Measurements from ENCODE around the gene DACT3.
A peak's percentile ranks its signal among the peaks of the same experiment; 100 is the strongest.

DACT3 gene, protein sequence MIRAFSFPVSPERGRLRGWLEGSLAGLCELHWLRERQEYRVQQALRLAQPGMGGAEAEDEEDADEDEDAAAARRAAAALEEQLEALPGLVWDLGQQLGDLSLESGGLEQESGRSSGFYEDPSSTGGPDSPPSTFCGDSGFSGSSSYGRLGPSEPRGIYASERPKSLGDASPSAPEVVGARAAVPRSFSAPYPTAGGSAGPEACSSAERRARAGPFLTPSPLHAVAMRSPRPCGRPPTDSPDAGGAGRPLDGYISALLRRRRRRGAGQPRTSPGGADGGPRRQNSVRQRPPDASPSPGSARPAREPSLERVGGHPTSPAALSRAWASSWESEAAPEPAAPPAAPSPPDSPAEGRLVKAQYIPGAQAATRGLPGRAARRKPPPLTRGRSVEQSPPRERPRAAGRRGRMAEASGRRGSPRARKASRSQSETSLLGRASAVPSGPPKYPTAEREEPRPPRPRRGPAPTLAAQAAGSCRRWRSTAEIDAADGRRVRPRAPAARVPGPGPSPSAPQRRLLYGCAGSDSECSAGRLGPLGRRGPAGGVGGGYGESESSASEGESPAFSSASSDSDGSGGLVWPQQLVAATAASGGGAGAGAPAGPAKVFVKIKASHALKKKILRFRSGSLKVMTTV

DNA sequence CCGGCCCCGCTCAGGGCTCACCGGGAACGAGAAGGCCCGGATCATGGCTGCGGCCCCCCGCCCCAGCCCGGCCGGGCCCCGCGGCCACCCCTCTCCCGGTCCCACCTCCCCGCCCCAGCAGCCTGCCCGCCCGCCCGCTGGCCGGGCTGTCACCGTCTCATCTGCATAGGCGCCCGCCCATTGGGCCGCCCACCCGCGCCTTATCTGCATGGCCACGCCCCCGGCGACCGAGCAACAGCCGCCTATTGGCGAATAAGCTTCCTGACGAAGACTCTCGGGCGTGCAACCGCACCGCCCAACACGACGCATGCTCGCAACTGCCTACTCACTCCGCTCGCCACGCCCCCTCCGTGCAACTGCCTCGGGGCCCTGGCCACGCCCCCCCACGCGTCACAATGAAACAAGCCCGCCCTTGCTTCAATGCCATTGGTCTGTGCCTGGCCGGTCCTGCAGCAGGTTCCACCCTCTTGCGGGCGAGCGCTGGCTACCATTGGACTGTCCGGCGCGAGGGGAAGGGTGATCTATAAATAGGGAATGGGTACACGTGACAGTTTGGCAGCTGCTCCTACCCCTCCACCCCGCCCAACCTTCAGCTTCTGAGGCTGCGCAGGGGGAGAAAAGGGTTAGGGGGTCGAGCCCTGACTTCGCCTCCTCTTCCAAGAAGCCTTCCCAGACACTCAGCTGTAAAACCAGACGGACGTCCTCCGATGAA, at the start of gene DACT3:
DACT3 (minus strand) TSS at position 163 of the 712 bp plus-strand sequence; CDS start at position 45, 118 bp downstream.
- DNase-seq, result peak; percentile 100

DNA sequence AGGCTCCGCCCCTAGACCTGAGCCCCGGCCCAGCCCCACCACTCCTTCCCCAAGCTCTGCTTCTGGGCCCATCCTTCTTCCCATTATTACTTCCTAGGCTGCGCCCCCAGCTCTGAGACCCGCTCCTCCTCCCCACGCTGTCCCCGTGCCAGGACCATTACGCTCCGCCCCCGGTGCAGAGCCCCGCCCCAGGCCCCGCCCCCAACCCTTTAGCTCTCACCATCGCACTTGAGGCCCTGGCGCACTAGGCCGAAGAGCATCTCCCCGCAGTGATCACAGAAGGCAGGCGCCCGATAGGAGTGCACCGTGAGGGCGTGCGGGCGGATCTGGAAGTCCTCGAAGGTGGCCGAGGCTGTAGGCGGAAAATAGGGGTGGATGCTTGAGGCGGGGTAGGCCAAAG, 49.7 kb upstream of the DACT3 start:
- no peak for DNase-seq

DNA sequence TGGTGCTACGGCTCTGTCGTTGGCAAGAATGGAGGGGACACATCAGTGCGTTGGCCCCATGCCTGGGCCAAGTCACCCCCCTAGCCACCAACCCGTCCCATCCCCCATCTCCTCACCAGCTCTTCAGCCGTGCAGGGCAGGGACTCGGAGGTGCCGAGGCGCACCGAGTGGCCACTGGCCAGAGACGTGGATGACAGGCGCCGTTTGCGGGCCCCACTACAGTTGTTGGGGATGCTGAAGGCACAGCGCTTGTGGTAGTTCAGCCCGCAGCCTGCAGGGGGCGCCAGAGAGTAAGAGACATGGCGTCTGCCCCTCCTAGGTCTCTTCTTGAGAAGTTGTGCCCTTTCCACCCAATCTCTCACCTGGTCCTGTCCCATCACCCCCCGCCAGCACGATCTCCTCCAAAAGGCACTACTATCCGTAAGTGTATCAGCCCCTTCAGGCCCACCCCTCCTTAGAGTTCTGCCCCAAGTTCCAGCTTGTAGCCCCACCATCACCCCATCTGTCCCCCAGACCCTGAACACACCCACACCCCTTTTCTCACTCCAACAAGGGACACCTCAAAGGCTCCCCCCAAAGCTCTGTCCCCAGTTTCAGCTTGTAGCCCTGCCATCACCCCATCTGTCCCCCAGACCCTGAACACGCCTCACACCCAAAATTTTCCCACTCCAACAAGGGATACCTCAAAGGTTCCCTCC, 43.5 kb upstream of the DACT3 start:
- DNase-seq, result peak; percentile 99

DNA sequence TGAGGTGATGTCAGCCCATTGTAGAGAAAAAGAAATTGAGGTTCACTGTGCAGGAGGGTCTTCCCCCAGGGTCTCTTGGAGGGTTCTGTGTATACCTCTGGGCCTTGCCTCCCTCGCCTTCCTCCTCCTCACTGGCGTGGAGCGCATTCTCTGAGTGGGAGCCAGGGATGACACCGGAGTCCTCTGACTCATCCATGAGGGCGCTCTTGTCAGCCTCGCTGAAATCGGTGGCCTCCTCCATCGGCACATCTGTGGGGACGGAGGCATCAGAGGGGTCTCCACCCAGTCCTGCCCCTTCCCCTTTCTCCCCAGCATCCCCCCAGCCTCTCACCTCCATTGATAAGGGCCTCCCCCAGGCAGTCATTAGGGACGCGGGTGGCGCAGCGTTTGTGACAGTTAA, 39.7 kb upstream of the DACT3 start:
- DNase-seq, result no peak

DNA sequence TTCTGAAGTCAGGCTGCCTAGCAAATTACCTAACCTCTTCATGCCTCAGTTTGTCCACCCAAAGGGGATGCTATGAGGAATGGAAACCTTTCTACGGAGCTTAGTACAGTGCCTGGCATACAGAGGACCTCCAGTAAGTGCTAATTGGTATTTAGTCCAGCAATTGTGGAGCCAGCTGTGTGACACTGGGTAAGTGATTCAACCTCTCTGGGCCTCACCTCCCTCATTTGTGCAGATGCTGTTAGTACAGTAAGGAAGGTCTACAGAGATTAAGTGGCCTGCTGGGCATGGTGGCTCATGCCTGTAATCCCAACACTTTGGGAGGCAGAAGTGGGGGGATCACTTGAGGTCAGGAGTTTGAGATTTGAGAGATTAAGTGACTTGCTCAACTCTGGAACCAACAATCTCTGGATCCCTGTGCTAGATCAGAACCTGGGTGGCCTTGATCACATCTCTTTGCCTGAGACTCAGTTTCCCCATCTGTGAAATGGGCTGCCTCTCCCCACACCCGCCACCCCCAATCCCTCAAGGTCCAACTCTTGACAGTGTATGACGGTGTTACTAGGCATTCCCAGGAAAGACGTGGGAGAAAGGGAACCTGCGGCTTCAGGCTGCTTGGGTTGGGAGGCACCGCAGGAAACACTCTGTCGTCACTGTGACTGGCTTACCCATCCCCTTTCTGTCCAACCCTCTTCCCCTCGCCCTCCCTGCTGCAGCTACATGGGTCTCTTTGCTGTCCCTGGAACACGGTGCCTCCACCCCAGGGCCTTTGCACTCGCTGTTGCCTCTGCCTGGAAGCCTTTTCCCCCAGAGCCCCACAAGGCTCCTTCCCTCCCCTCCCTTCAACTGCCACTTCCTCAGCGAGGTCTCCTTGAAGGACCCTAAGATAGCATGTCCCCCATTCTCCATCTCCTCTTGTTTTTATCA, 37.7 kb upstream of the DACT3 start:
- no peak for DNase-seq

DNA sequence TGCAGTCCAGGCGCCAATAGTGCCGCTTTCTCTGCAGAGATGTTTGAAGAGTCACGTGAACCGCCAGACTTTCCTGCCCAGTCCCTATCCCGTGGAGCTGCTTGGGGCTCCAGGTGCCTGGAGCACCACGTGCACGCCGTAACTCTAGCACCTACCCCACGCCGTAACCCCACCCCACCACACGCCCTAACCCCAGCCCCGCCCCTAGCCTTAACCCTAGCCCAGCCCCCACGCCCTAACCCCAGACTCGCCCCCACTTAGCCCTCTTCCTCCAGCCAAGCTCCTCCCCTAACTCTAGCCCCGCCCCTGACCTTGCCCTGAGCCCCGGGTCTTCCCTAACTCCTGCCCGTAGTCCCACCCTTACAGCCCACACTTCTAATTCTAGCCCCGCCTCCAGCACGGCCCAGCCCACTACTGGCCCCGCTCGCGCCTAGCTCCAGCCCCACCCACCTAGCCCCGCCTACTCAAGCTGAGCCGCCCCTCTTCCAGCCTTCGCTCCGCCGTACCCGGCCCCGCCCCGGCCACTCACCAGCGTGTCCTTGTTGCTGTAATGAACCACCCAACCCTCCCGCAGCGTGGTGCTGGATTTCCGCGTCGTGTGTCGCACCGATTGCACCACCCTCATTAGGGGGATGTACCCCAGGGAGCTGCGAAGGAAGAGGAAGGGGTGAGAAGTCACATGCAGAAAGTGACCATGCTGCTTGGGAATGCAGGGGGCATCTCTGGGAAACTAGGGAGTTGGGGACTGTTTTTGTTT, 36.4 kb upstream of the DACT3 start:
- no peak for DNase-seq

DNA sequence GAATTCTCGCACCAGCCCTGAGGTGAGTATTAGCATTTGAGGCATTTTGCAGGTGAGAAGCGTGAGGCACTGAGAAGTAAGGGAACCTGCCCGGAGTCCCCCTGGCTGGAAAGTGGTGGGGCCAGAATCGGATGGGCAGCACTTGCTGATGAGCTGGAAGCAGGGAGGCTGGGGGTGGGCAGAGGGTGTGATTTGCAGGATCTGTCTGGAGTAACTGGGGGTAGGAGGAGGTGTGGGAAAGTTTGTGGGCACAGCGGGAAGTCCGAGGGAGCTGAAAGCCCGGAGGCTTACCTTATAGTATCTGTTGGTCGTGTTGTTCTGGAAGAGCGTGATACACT, 35.9 kb upstream of the DACT3 start:
- no peak for DNase-seq

DNA sequence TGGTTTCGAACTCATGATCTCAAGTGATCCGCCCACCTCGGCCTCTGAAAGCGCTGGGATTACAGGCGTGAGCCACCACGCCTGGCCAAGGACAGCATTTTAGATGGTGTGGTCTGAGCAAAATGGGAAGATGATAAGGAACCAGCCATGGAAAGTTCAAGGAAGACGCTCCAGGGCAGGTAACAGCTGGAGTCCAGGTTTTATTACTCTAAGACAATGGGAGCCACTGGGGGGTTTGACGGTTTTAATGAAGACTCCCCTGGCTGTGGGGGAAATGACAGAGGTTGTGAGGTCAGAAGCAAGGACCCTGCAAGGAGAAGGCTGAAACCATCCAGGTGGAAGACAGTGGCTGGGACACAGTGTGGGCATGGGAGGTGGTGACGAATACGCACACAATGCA, 35.1 kb upstream of the DACT3 start:
- no peak for DNase-seq

DNA sequence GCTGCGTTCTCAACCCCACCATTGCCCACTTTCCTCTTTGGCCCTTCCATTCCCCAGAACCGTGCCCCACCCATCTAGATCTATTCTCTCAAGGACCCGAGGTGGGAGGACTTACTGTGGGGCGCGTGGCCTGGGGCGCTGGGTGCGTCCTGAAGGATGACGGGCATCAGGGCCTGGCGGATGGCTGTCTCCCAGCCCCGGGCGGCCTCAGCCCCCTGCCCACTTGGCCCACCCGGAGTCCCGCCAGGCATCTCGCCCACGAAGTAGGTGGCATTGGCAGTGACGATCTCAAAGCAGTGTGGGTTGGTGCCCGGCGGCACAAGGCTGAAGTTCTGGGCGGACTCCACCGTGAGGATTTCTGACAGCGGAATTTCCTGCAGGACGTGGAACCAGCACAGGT, 32.8 kb upstream of the DACT3 start:
- DNase-seq, result no peak

DNA sequence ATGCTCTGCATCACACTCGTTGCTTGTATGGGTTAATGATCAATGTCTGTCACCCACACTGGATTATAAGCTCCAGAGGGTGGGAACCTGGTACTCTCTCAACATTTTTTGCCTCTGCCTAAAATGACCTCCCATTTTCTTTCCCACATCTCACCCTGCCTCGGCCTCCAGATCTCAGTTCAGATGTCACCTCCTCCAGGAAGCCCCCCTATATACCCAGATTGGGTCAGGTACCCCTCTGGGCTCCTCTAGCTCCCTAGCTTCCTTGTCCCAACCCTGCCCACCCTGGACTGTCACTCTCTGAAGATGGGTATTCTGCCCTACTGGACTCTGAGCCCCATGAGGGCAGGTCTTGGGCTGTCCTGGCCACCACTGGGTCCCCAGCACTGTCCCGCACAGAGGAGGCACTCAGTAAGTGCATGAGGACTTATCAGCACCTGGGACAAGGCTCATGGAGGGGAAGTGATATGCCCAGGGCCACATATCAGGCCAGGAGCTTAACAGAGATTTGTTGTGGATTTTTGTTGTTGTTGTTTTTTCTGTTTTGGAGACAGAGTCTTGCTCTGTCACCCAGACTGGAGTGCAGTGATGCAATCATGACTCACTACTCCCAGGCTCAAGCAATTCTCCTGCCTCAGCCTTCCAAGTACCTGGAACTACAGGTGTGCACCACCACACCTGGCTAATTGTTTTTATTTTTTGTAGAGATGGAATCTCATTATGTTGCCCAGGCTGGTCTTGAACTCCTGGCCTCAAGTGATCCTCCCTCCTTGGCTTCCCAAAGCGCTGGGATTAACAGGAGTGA, 32.1 kb upstream of the DACT3 start:
- no peak for DNase-seq

DNA sequence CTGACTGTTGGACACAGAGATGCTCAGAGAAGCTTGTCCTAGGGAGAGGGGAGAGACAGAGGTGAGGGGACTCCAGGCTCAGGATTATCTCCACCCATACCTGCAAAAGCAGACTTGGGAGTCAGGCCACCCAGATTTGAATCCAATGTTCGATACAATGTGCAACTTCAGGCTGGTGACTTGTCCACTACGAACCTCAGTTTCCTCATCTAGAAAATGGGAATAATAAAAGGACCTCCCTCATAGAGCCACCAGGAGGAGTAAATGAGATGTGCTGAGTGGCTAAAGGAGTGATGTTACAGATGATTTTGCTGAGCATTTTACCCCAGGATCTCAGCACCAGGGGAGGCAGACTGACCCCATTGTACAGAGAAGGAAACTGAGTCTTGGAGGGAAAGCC, 31.0 kb upstream of the DACT3 start:
- no peak for DNase-seq

DNA sequence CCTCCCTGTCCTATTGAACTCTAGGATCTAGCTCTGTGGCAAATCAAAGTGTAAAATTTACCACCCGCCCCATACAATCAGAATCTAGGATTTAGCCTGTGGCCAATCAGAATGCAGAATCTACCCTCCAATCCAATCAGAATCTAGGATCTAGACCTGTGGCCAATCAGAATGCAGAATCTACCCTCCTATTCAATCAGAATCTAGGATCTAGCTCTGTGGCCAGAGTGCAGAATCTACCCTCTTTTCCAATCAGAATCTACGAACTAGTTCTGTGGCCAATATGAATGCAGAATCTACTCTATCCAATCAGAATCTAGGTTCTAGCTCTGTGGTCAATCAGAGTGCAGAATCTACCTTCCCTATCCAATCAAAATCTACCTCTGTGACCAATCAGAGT, 30.1 kb upstream of the DACT3 start:
- no peak for DNase-seq

DNA sequence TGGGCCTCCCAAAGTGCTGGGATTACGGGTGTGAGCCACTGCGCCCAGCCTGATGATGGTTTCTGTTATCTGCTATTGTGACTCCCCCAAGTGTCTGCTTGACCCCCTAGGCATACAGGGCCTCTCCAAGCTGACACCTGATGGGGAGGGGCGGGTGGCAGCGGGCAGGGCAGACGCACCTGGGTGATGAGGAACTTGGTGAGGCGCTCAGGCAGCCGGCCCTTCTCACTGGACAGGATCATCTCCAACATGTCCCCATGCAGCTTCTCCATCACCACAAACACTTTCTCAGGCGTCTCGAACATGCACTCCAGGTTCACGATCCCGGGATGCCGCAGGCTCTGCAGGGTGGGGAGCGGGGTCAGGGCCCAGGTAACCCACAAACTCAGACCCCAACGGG, 28.4 kb upstream of the DACT3 start:
- no peak for DNase-seq

DNA sequence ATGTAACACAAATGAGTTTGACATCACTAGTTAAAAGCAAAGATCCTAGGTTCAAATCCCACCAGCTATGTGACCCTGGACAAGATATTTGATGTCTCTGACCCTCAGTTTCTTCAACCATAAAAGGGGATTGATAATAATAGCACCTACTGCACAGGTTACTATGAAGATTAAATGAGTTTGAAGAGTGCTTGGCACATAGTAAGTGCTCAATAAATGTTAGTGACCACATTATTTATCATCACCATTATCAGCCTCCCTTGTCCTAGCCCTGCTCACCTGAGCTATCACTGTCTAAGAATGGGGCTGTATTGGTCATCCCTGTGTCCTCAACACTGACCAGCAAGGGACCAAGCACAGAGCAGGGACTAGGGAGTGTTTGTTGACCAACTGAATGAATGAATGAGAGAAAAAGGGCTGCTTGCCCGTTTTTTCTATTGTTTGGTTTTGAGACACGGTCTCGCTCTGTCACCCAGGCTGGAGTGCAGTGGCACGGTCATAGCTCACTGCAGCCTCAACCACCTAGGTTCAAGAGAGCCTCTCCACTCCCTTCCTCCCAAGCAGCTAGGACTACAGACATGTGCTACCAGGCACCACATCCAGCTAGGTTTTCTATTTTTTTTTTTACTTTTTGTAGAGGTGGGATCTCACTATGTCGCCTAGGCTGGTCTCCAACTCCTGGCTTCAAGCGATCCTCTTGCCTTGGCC, 26.6 kb upstream of the DACT3 start:
- no peak for DNase-seq

DNA sequence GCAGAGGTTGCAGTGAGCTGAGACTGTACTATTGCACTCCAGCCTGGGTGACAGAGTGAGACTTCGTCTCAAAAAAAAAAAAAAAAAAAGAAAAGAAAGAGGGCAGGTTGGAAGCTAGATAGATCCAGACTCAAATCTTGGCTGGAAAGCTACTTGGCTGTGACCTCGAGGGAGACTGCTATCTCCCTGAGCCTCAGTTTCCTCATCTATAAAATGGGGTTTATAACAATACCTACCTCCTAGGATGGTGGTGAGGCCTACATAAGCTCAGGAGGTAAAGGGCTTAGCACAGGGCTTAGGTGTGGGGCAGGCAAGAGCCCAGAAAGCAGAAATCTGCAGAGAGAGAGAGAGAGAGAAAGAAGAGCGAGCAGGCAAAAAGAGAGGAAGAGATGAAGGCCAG, 24.2 kb upstream of the DACT3 start:
- DNase-seq, result no peak

DNA sequence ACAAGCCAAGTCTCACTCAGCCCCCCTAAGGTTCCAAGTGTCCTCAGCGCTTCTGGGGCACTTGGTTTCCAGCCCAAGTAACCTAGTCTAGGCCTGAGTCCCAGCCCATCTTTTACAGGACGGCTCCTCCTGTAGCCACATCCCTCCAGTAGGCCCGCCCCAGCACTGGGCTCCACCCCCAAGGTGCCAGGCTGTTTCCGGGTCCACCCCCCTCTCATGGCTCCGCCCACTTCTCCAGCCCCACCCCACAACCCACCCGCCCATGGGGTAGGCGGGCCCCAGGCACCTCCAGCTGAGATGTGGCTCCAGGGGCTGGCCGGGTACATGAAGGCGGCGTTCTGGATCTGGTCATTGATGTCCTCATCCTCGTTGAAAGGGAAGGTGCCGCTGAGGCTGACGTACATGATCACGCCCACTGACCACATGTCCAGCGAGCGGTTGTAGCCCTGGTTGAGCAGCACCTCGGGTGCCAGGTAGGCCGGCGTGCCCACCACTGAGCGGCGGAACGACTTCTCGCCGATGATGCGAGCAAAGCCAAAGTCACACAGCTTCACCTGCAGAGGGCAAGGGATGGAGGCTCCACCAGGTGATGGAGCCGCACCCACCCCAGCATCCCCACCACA, 17.2 kb upstream of the DACT3 start:
- DNase-seq, result peak; percentile 79

DNA sequence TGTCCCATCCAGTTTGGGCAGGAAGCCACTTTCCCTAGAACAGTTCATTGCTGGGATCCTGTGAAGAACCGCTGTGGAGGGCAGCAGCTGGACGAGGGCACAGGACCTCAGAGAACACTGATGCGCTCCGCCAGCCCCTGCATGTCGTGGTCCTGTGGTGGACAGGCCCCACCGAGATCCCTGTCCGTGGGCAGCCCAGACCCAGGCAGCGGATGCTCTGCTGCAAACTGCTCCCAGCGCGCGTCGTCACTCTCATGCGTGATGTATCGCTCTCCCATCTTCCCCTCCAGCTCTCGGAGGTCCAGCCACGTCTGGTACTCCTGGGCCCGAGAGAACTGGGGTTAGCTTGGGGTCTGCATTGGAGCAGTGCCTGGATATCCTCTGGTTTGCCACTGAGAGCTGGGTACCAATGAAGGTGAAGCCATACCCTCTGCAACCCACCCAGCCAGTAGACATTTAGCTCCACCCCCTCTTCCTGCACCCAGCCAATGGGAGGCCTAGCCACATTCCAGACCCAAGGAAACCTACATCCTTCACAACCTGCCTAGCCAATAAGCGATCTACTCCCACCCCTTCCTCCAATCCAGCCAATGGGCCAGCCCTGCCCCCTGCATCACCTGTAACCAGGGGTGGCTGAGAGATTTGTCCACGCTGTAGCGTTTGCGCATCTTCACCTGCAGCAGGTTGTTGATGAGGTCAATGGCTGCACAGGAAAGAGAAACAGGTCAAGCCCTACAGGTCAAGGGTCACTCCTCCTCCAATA, 13.6 kb upstream of the DACT3 start:
- DNase-seq, result no peak

DNA sequence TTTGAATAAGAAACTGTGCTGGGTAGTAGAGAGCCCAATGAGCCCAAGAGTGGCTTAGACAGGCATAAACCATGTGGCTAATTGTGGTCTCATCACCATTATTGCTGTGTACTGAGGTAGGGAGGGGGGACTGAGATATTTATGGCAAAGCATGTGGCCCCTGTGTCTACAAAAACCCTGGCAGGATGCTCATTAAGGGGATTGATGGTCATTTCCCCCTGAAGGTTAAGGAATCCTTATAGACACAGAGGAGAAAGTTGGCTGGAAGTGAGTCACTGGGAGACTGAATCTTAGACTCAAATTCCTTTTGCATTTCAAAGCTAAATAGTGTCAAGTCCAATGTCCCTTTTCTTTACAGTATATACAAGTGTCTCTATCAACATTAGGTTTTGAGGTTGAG, 9.8 kb upstream of the DACT3 start:
- no peak for DNase-seq

DNA sequence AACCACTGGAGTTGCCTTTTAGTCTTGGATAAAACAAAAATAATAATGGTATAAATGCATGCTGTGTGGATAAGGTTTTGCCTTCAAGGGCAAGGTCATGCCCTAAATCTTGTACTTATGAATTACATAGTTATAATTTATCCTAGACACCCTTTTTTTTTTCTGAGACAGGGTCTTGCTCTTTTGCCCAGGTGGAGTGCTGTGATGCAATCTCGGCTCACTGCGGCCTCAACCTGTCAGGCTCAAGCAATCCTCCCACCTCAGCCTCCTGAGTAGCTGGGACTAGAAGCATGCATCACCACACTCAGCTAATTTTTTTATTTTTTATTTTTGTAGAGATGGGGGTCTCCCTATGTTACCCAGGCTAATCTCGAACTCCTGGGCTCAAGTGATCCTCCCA, 7.7 kb upstream of the DACT3 start:
- DNase-seq, result no peak
